ENCODE results near the gene CENATAC. TPM values are rescaled to one million over a fixed set of nuclear protein-coding genes. Genes with fewer than 3 reads are reported as not detected.

Gene CENATAC
- total RNA-seq, 4 donors from 2014 or later: 45.2 to 128 (median 56.4) TPM

DNA sequence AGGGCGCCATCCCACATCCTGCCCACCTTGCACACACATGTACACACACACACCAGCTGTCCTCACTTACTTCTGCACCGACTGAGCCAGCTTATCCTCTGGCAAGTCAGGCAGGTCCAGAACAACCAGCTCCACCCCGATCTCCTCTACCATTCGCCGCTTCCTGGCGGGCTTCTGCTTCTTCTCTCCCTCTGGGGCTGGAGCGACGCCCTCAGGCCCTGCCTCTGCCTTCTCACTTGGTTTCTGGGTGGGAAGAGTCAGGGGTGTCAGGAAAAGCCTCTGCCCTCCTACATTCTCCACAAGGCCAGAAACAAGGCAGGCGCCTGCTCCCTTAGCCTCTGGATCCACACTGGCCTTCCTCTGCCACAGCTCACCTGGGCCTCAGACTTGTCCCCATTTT, 50.7 kb downstream of the CENATAC start:
- H3K36me3 ChIP-seq: peaks cover 85 to 89% of the 10 kb centered on the region in 2 donors
- no peak for DNase-seq
- 91 to 97% methylated on average over 9 of the region's 9 CpGs for WGBS, 2 donors
- no peaks in the 10 kb centered on the region for H3K4me1 ChIP-seq
- no peak overlapping the region for H3K27ac ChIP-seq
- TF ChIP-seq, protein P1, sequence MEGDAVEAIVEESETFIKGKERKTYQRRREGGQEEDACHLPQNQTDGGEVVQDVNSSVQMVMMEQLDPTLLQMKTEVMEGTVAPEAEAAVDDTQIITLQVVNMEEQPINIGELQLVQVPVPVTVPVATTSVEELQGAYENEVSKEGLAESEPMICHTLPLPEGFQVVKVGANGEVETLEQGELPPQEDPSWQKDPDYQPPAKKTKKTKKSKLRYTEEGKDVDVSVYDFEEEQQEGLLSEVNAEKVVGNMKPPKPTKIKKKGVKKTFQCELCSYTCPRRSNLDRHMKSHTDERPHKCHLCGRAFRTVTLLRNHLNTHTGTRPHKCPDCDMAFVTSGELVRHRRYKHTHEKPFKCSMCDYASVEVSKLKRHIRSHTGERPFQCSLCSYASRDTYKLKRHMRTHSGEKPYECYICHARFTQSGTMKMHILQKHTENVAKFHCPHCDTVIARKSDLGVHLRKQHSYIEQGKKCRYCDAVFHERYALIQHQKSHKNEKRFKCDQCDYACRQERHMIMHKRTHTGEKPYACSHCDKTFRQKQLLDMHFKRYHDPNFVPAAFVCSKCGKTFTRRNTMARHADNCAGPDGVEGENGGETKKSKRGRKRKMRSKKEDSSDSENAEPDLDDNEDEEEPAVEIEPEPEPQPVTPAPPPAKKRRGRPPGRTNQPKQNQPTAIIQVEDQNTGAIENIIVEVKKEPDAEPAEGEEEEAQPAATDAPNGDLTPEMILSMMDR (IDR thresholded peaks at IDR 0.05): no peak
- TF ChIP-seq POLR2A (IDR thresholded peaks at IDR 0.05): no peak
- H3K27me3 ChIP-seq: no peaks in the 10 kb centered on the region
- no peaks in the 10 kb centered on the region for H3K9me3 ChIP-seq
- intact Hi-C loops (cut with DNase I): no loop called here
- no peak overlapping the region for H3K4me3 ChIP-seq (replicated peaks in 1 of 3)

GRCh38 chr11:119049081-119049480, 51.1 kb downstream of the CENATAC start:
- Histone ChIP-seq H3K4me3 (replicated peaks in 1 of 3) (no peak overlapping the region), H3K9me3 (no peaks in the 10 kb centered on the region), H3K4me1 (no peaks in the 10 kb centered on the region), H3K27ac (no peak overlapping the region), H3K36me3 (peaks cover 89 to 93% of the 10 kb centered on the region in 2 donors), H3K27me3 (no peaks in the 10 kb centered on the region)
- no peak for DNase-seq
- WGBS, 2 donors: 91 to 92% methylated on average over 7 of the region's 7 CpGs
- TF ChIP-seq, protein P1 (IDR thresholded peaks at IDR 0.05): no peak
- TF ChIP-seq POLR2A (IDR thresholded peaks at IDR 0.05): no peak
- intact Hi-C loops (cut with DNase I): no loop called here

DNA sequence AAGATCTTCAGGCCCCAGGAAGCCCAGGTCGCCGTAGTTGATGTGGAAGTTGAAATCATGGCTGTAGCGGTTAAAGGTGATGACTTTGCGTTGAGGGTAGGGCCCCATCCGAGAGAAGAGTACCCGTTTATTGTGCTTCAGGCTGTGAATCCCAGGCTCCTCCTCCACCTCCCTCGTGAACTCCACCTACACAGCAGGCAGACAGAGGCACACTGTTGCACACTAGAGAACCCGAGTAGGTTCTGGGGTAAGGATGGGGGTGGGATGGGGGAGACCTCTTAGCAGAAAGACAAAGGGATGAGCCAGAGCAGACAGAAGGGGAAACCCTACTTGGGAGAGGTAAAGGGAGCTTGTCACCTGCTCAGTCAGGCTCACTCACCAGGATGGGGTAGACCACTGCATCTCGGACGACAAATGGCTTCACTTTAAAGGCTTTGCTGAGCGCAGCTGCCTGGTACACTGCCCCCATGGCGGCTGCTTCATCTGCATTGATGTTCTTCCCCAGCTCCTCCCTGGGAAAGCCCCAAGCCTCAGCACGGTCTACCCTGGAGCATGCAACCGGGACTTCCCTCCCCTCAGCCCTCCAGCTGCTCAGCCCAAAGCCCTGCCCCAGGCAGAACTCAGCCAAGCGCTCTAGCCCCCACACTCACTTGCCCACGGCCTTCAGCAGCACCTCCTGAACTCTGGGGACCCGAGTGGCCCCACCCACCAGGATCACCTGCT, 53.7 kb downstream of the CENATAC start:
- 85 to 90% methylated on average over 14 to 15 of the region's 17 CpGs for WGBS, 2 donors
- no peak overlapping the region for H3K27ac ChIP-seq
- H3K9me3 ChIP-seq: no peaks in the 10 kb centered on the region
- H3K4me3 ChIP-seq (replicated peaks in 1 of 3): no peak overlapping the region
- TF ChIP-seq, protein P1 (IDR thresholded peaks at IDR 0.05): no peak
- no peak for TF ChIP-seq POLR2A (IDR thresholded peaks at IDR 0.05)
- DNase-seq: no peak
- H3K4me1 ChIP-seq: peaks cover 10 to 13% of the 10 kb centered on the region in 2 donors
- H3K27me3 ChIP-seq: no peaks in the 10 kb centered on the region
- H3K36me3 ChIP-seq: peaks cover 83 to 86% of the 10 kb centered on the region in 2 donors
- intact Hi-C loops (cut with DNase I): no loop called here

- Histone ChIP-seq H3K27me3 (no peaks in the 10 kb centered on the region), H3K4me3 (replicated peaks in 1 of 3) (no peak overlapping the region), H3K4me1 (peaks cover 10 to 13% of the 10 kb centered on the region in 2 donors), H3K27ac (no peak overlapping the region), H3K36me3 (peaks cover 77 to 79% of the 10 kb centered on the region in 2 donors), H3K9me3 (no peaks in the 10 kb centered on the region)
- TF ChIP-seq POLR2A (IDR thresholded peaks at IDR 0.05): no peak
- TF ChIP-seq, protein P1 (IDR thresholded peaks at IDR 0.05): no peak
- intact Hi-C loops (cut with DNase I): no loop called here
- no peak for DNase-seq
- WGBS, 2 donors: 92 to 95% methylated on average over 23 of the region's 23 CpGs
Observed at GRCh38 chr11:119052163-119052814, 54.4 kb downstream of the CENATAC start.

DNA sequence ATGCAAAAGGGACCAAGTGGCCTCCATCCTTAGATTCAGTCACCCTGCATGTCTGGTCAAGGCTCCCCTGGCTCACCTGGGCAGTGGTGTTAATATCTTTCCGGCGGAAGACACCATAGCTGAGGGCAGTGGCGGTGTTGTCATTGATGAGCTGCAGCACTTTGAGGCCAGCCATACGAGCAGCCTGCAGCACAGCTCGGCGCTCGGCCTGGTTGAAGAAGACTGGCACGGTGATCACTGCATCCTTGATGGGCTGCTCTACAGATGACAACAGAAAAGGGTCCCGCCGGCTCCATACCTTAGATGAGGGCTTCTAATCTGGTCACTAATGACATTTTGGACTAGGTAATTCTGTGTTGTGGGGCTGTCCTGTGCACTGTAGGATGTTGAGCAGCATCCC, 56.5 kb downstream of the CENATAC start:
- H3K36me3 ChIP-seq: peaks cover 55 to 58% of the 10 kb centered on the region in 2 donors
- TF ChIP-seq, protein P1 (IDR thresholded peaks at IDR 0.05): no peak
- no peak for TF ChIP-seq POLR2A (IDR thresholded peaks at IDR 0.05)
- H3K9me3 ChIP-seq: no peaks in the 10 kb centered on the region
- H3K27ac ChIP-seq: no peak overlapping the region
- intact Hi-C loops (cut with DNase I): no loop called here
- no peak overlapping the region for H3K4me3 ChIP-seq (replicated peaks in 1 of 3)
- H3K27me3 ChIP-seq: no peaks in the 10 kb centered on the region
- 95 to 100% methylated on average over 2 to 10 of the region's 10 CpGs for WGBS, 2 donors
- H3K4me1 ChIP-seq: peaks cover 14 to 19% of the 10 kb centered on the region in 2 donors
- DNase-seq: no peak

All from thyroid gland (tissue), 4 donors.